HEK293 (cell line): Measurements from ENCODE around the gene CDK5.

Experiments
- CTCF ChIA-PET: fragments of 350-600 bp; formaldehyde crosslinking; extraction: SDS; loops from one replicate; lab custom pipeline; 2021; ENCODE audit warnings: antibody characterized with exemption; lab: Yijun Ruan, JAX
- POLR2A ChIA-PET: fragments of 300-600 bp; formaldehyde crosslinking; extraction: SDS; loops from one replicate; lab custom pipeline; 2020; ENCODE audit warnings: antibody characterized with exemption, inconsistent platforms; lab: Yijun Ruan, JAX
- H3K27ac ChIP-seq: fragments of 200-500 bp; sonication (Bioruptor generic); 2 replicates; pipeline ENCODE4 v1.5.1; 2014; ENCODE audit warnings: low read depth, low read length, control low read depth, inconsistent platforms; ENCODE audit errors: extremely low read depth
- H3K36me3 ChIP-seq, 2 experiments: fragments of 200-500 bp in 1 of 2; sonication (Bioruptor generic) in 1 of 2; 1 replicate in 1 of 2; 2 replicates in 1 of 2; pipeline ENCODE4 v1.5.1; 2014 to 2017; ENCODE audit warnings: inconsistent platforms in 2 of 2, low read length in 2 of 2; ENCODE audit not compliant: control insufficient read depth in 2 of 2, insufficient read depth in 1 of 2
- H3K4me1 ChIP-seq: fragments of 200-500 bp; sonication (Bioruptor generic); 2 replicates; pipeline ENCODE4 v1.5.1; 2014; ENCODE audit warnings: mild to moderate bottlenecking, low read length, inconsistent platforms; ENCODE audit not compliant: control insufficient read depth, insufficient read depth
- H3K4me3 ChIP-seq: 2 replicates; pipeline ENCODE4 v1.5.1; 2011; ENCODE audit warnings: low read depth, mild to moderate bottlenecking, control low read depth, low read length, moderate library complexity
- H3K9me3 ChIP-seq: fragments of 200-500 bp; sonication (Bioruptor generic); 2 replicates; pipeline ENCODE4 v1.5.1; 2014; ENCODE audit warnings: low read depth, low read length, inconsistent platforms; ENCODE audit not compliant: control insufficient read depth, insufficient read depth
- GLIS1 ChIP-seq: fragments of 450-650 bp; formaldehyde crosslinking; IDR thresholded peaks from 2 replicates; pipeline ENCODE4 v1.5.1; 2016; ENCODE audit warnings: missing biosample characterization, missing genetic modification characterization
- GLIS2 ChIP-seq: fragments of 450-650 bp; formaldehyde crosslinking; IDR thresholded peaks from 2 replicates; pipeline ENCODE4 v1.5.1; 2016; ENCODE audit warnings: missing biosample characterization, missing genetic modification characterization
- KLF10 ChIP-seq: fragments of 450-650 bp; IDR thresholded peaks from 2 replicates; pipeline ENCODE4 v1.5.1; 2018; ENCODE audit warnings: missing biosample characterization, mild to moderate bottlenecking, missing genetic modification characterization
- OSR2 ChIP-seq: fragments of 450-650 bp; formaldehyde crosslinking; IDR thresholded peaks from 2 replicates; pipeline ENCODE4 v1.5.1; 2016; ENCODE audit warnings: missing biosample characterization, missing genetic modification characterization
- SALL2 ChIP-seq: fragments of 450-650 bp; formaldehyde crosslinking; IDR thresholded peaks from 2 replicates; pipeline ENCODE4 v1.5.0; 2017; ENCODE audit warnings: missing biosample characterization, mild to moderate bottlenecking, missing genetic modification characterization, borderline replicate concordance
- SP3 ChIP-seq: fragments of 450-650 bp; formaldehyde crosslinking; IDR thresholded peaks from 2 replicates; pipeline ENCODE4 v1.5.1; 2016; ENCODE audit warnings: missing biosample characterization, missing genetic modification characterization
- SP7 ChIP-seq: fragments of 450-650 bp; formaldehyde crosslinking; IDR thresholded peaks from 2 replicates; pipeline ENCODE4 v1.5.1; 2016; ENCODE audit warnings: missing biosample characterization, missing genetic modification characterization
- ZBTB17 ChIP-seq: fragments of 450-650 bp; formaldehyde crosslinking; IDR thresholded peaks from 2 replicates; pipeline ENCODE4 v1.5.1; 2016; ENCODE audit warnings: missing biosample characterization, missing genetic modification characterization
- ZBTB20 ChIP-seq: fragments of 450-650 bp; formaldehyde crosslinking; IDR thresholded peaks from 2 replicates; pipeline ENCODE4 v1.5.1; 2016; ENCODE audit warnings: missing biosample characterization, missing genetic modification characterization
- ZBTB48 ChIP-seq: fragments of 450-650 bp; formaldehyde crosslinking; IDR thresholded peaks from 2 replicates; pipeline ENCODE4 v1.5.1; 2016; ENCODE audit warnings: missing biosample characterization, missing genetic modification characterization
- ZFHX2 ChIP-seq: fragments of 450-650 bp; formaldehyde crosslinking; conservative IDR thresholded peaks from 2 replicates; pipeline ENCODE4 v1.5.1; 2016; ENCODE audit warnings: missing biosample characterization, missing genetic modification characterization
- ZFP69B ChIP-seq: fragments of 450-650 bp; formaldehyde crosslinking; IDR thresholded peaks from 2 replicates; pipeline ENCODE4 v1.5.1; 2016; ENCODE audit warnings: missing biosample characterization, missing genetic modification characterization
- ZNF202 ChIP-seq: fragments of 450-650 bp; formaldehyde crosslinking; IDR thresholded peaks from 2 replicates; pipeline ENCODE4 v1.5.1; 2016; ENCODE audit warnings: missing biosample characterization, missing genetic modification characterization, borderline replicate concordance
- ZNF335 ChIP-seq: fragments of 450-650 bp; formaldehyde crosslinking; conservative IDR thresholded peaks from 2 replicates; pipeline ENCODE4 v1.5.1; 2016; ENCODE audit warnings: missing biosample characterization, missing genetic modification characterization
- ZNF391 ChIP-seq: fragments of 450-650 bp; formaldehyde crosslinking; IDR thresholded peaks from 2 replicates; pipeline ENCODE4 v1.5.1; 2016; ENCODE audit warnings: low read depth, missing biosample characterization, missing genetic modification characterization, borderline replicate concordance
- ZNF416 ChIP-seq: fragments of 450-650 bp; formaldehyde crosslinking; IDR thresholded peaks from 2 replicates; pipeline ENCODE4 v1.5.1; 2016; ENCODE audit warnings: missing biosample characterization, missing genetic modification characterization
- ZNF529 ChIP-seq: fragments of 450-650 bp; formaldehyde crosslinking; IDR thresholded peaks from 2 replicates; pipeline ENCODE4 v1.5.1; 2017; ENCODE audit warnings: missing genetic modification characterization, missing biosample characterization; ENCODE audit not compliant: insufficient replicate concordance
- ZNF585B ChIP-seq: fragments of 450-650 bp; formaldehyde crosslinking; IDR thresholded peaks from 2 replicates; pipeline ENCODE4 v1.5.1; 2016; ENCODE audit warnings: missing biosample characterization, missing genetic modification characterization
- ZNF600 ChIP-seq: fragments of 450-650 bp; formaldehyde crosslinking; IDR thresholded peaks from 2 replicates; pipeline ENCODE4 v1.5.1; 2016; ENCODE audit warnings: missing biosample characterization, missing genetic modification characterization
- ZNF670 ChIP-seq: fragments of 450-650 bp; formaldehyde crosslinking; IDR thresholded peaks from 2 replicates; pipeline ENCODE4 v1.5.1; 2016; ENCODE audit warnings: missing biosample characterization, missing genetic modification characterization, low read depth
- ZNF692 ChIP-seq: fragments of 450-650 bp; formaldehyde crosslinking; IDR thresholded peaks from 2 replicates; pipeline ENCODE4 v1.5.1; 2016; ENCODE audit warnings: missing biosample characterization, missing genetic modification characterization
- TF ChIP-seq, protein P1 (sequence below): fragments of 450-650 bp; IDR thresholded peaks from 2 replicates; pipeline ENCODE4 v1.5.1; 2018; ENCODE audit warnings: missing biosample characterization, mild to moderate bottlenecking, missing genetic modification characterization
- TF ChIP-seq, protein P2 (sequence below): fragments of 450-650 bp; formaldehyde crosslinking; IDR thresholded peaks from 2 replicates; pipeline ENCODE4 v1.5.1; 2016; ENCODE audit warnings: missing biosample characterization, missing genetic modification characterization
- TF ChIP-seq, protein P3 (sequence below): fragments of 450-650 bp; formaldehyde crosslinking; optimal IDR thresholded peaks from 2 replicates; pipeline ENCODE3; 2016; ENCODE audit warnings: missing biosample characterization, mild to moderate bottlenecking, missing genetic modification characterization

CDK5 gene

DNA sequence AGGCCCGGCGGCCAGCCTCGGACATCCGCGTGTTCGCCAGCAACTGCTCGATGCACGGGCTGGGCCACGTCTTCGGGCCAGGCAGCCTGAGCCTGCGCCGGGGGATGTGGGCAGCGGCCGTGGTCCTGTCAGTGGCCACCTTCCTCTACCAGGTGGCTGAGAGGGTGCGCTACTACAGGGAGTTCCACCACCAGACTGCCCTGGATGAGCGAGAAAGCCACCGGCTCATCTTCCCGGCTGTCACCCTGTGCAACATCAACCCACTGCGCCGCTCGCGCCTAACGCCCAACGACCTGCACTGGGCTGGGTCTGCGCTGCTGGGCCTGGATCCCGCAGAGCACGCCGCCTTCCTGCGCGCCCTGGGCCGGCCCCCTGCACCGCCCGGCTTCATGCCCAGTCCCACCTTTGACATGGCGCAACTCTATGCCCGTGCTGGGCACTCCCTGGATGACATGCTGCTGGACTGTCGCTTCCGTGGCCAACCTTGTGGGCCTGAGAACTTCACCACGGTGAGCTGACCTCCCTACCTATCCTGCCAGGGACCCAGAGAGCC is 8.7 kb downstream of the CDK5 start (continued):
- TF ChIP-seq SP7 (tag by site-specific recombination) (no peak), ZNF585B (tag by site-specific recombination) (no peak), ZNF670 (tag by site-specific recombination) (no peak), GLIS1 (tag by site-specific recombination) (no peak), ZNF416 (tag by site-specific recombination) (no peak), ZFHX2 (no peak), ZNF391 (tag by site-specific recombination) (no peak)
- TF ChIP-seq, protein P1, sequence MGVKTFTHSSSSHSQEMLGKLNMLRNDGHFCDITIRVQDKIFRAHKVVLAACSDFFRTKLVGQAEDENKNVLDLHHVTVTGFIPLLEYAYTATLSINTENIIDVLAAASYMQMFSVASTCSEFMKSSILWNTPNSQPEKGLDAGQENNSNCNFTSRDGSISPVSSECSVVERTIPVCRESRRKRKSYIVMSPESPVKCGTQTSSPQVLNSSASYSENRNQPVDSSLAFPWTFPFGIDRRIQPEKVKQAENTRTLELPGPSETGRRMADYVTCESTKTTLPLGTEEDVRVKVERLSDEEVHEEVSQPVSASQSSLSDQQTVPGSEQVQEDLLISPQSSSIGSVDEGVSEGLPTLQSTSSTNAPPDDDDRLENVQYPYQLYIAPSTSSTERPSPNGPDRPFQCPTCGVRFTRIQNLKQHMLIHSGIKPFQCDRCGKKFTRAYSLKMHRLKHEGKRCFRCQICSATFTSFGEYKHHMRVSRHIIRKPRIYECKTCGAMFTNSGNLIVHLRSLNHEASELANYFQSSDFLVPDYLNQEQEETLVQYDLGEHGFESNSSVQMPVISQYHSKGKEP (tag by site-specific recombination): no peak
- TF ChIP-seq, all 188 proteins: peak for 0

DNA sequence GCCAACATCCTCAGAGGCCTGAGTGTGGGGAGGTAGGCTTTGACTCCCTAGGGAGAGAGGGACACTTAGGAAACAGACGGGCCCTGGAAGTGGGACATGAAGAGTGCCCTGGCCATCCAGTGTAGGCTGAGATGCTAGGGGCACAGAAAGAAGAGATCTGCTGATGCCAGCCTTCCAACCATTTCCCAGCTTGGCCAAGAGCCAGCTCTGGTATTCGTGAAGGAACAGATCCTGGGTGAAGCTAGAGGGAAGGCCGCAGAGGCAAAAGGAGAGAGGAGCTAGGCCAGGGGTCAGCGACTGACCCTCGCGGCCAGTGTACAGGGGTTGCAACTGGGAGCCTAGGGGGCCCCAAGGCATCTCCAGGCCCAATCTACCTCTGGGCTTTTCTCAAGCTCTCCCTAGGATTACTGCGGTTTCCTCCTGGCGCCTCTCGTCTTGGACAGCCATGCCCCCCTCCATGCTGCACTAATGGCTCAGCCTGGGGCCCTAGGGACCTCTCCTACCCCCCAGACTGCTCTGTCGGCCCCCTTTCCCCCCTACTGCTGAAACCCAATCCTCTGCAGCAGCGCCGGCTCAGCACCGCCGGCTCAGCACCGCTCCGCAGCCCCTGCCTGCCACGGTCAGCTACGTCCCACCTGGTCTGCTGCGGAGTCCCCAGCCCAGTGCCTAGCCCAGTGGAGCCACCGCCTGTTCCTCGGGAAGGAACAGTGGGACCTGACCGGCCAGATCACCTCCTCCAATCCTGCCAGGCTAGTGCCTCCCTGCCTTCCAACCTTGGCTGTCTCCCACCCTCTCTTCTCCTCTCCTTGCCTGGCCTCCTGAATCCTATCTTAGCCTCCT is 9.5 kb downstream of the CDK5 start, which contains the start of gene ASIC3:
Gene ASIC3, plus strand, starts transcription at position 556 of the 840 bp plus-strand sequence. CDS start 355 bp downstream, outside the sequence.
- CTCF ChIA-PET: no interaction called here
- no peak within 1 kb of the TSS for H3K27ac ChIP-seq
- TF ChIP-seq ZNF600 (peak; percentile 57), GLIS1 (tag by site-specific recombination) (peak; percentile 89), ZNF529 (tag by site-specific recombination) (no peak), GLIS2 (tag by site-specific recombination) (peak; percentile 45; the same call in 1 of the 2 replicates)
- TF ChIP-seq, all 188 proteins: peak for 3
- Histone ChIP-seq H3K4me3 (no peak within 1 kb of the TSS), H3K36me3 (peaks cover 0 to 30% of the 10 kb centered on the region in 2 experiments; a peak in 1 of 3 replicates), H3K4me1 (no peaks in the 10 kb centered on the region), H3K9me3 (no peaks in the 10 kb centered on the region)
- POLR2A ChIA-PET: interaction anchor here (0.6 to 1.3 kb wide), 3 partner anchors 9 to 60 kb away, joined by 3 to 7 read pairs (median 4); partner anchors contain the start of gene ABCB8

- no peaks in the 10 kb centered on the region for H3K4me1 ChIP-seq
- peaks cover 0 to 27% of the 10 kb centered on the region in 2 experiments; a peak in 1 of 3 replicates for H3K36me3 ChIP-seq
- no peak overlapping the region for H3K27ac ChIP-seq
- no peaks in the 10 kb centered on the region for H3K9me3 ChIP-seq
- H3K4me3 ChIP-seq: no peak overlapping the region
- ChIA-PET POLR2A (interaction anchor here (0.5 to 1.4 kb wide), 6 partner anchors 8 to 22 kb away, joined by 3 to 7 read pairs (median 4); partner anchors contain the start of genes ABCB8, ATG9B and CDK5), CTCF (interaction anchor here (0.6 to 0.9 kb wide), 3 partner anchors 14 to 29 kb away, joined by 3 to 6 read pairs (median 3); no protein-coding TSS in a partner anchor)
- TF ChIP-seq KLF10 (0 out of 2 replicates have a peak, but pooled peaks have one; percentile 44), ZBTB17 (tag by site-specific recombination) (peak; percentile 75), GLIS1 (tag by site-specific recombination) (0 out of 2 replicates have a peak, but pooled peaks have one; percentile 8), OSR2 (no peak), ZBTB48 (tag by site-specific recombination) (peak; percentile 45), ZNF335 (tag by site-specific recombination) (peak; percentile 62), ZNF202 (tag by site-specific recombination) (no peak), ZNF692 (tag by site-specific recombination) (peak; percentile 72), ZBTB20 (tag by site-specific recombination) (peak; percentile 41; the same call in 1 of the 2 replicates), SALL2 (tag by site-specific recombination) (no peak), ZFP69B (tag by site-specific recombination) (peak; percentile 72), GLIS2 (tag by site-specific recombination) (peak; percentile 48; the same call in 1 of the 2 replicates), ZFHX2 (peak; percentile 55), SP3 (tag by site-specific recombination) (0 out of 2 replicates have a peak, but pooled peaks have one; percentile 7)
- TF ChIP-seq, protein P2, sequence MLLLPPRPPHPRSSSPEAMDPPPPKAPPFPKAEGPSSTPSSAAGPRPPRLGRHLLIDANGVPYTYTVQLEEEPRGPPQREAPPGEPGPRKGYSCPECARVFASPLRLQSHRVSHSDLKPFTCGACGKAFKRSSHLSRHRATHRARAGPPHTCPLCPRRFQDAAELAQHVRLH (tag by site-specific recombination): no peak
- TF ChIP-seq, protein P3, sequence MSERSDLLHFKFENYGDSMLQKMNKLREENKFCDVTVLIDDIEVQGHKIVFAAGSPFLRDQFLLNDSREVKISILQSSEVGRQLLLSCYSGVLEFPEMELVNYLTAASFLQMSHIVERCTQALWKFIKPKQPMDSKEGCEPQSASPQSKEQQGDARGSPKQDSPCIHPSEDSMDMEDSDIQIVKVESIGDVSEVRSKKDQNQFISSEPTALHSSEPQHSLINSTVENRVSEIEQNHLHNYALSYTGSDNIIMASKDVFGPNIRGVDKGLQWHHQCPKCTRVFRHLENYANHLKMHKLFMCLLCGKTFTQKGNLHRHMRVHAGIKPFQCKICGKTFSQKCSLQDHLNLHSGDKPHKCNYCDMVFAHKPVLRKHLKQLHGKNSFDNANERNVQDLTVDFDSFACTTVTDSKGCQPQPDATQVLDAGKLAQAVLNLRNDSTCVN (tag by site-specific recombination): no peak
Measured at GRCh38 chr7:151046603-151047573, 10.8 kb downstream of the CDK5 start.
